ENCODE results near the gene GGT6.
A peak's percentile ranks its signal among the peaks of the same experiment; 100 is the strongest.

Gene GGT6

DNA sequence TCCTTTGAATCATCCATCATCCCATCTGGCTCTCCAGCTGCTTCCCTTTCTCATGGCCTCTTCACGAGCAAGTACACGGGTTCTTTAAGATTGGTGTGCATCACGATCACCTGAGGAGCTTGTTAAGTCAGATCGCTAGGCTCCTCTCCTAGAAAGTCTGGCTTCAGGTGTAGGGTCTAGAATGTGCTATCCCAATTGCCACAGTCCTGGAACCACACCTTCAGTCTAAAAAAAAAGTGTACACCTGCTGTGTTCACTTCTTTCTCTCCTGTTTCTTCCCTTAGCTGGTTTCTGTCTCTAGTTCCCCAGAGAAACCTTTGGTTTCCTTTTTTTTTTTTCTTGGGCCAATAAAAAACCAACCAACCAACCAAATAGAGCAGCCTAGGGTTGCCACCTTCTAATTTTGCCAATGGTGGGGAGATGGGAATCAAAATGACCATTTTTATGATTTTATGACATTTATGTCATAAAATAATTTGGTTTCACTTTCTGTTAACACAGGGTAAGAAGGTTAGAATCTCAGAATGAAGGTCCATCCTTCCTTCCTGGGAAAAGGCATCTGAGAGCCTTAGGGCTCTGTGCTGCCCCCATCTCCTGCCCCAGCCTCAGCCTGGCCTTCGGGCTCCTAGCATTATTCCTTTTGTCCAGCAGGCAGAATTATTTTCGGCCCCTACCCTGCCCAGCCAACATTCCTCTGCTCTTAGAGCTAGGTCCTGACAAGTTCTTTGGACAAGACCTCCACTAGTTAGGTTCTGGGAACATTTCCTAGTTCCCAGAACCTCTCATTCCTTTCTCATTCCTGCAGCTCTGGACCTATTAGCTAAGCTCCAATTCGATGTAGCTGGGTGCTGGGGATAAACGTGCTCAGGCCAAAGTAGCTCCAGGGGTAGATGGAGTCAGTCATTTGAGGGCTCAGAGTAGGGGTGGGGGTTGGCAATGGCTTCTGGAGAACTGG lies 1.9 kb upstream of the GGT6 start:
- H3K27me3 ChIP-seq (ENCODE audit: insufficient read depth, poor library complexity, severe bottlenecking), result no peaks in the 10 kb centered on the region
- DNase-seq (ENCODE audit: low spot score) (no peak), ATAC-seq (ENCODE audit: low read depth) (no peak)
- no peak overlapping the region for H3K4me3 ChIP-seq (ENCODE audit: severe bottlenecking)
- H3K4me1 ChIP-seq (ENCODE audit: insufficient read depth, poor library complexity, severe bottlenecking), result peaks cover 10% of the 10 kb centered on the region
- no peak for TF ChIP-seq CTCF (IDR thresholded peaks at IDR 0.05; ENCODE audit: poor library complexity, severe bottlenecking)
- H3K36me3 ChIP-seq (ENCODE audit: low read depth), result no peaks in the 10 kb centered on the region
- H3K27ac ChIP-seq (ENCODE audit: poor library complexity, severe bottlenecking), result no peak overlapping the region
- no peaks in the 10 kb centered on the region for H3K9me3 ChIP-seq (ENCODE audit: severe bottlenecking)

- H3K27ac ChIP-seq (ENCODE audit: poor library complexity, severe bottlenecking), result no peak overlapping the region
- no peaks in the 10 kb centered on the region for H3K36me3 ChIP-seq (ENCODE audit: low read depth)
- H3K4me3 ChIP-seq (ENCODE audit: severe bottlenecking), result no peak overlapping the region
- TF ChIP-seq CTCF (IDR thresholded peaks at IDR 0.05; ENCODE audit: poor library complexity, severe bottlenecking), result no peak
- no peaks in the 10 kb centered on the region for H3K9me3 ChIP-seq (ENCODE audit: severe bottlenecking)
- ATAC-seq (ENCODE audit: low read depth), result no peak
- DNase-seq (ENCODE audit: low spot score), result no peak
- peaks cover 10% of the 10 kb centered on the region for H3K4me1 ChIP-seq (ENCODE audit: insufficient read depth, poor library complexity, severe bottlenecking)
- H3K27me3 ChIP-seq (ENCODE audit: insufficient read depth, poor library complexity, severe bottlenecking), result no peaks in the 10 kb centered on the region
Observed at GRCh38 chr17:4560837-4561256, 470 bp upstream of the GGT6 start.

- Histone ChIP-seq H3K36me3 (ENCODE audit: low read depth) (no peaks in the 10 kb centered on the region), H3K27ac (ENCODE audit: poor library complexity, severe bottlenecking) (no peak overlapping the region), H3K9me3 (ENCODE audit: severe bottlenecking) (no peaks in the 10 kb centered on the region), H3K27me3 (ENCODE audit: insufficient read depth, poor library complexity, severe bottlenecking) (no peaks in the 10 kb centered on the region), H3K4me3 (ENCODE audit: severe bottlenecking) (no peak overlapping the region), H3K4me1 (ENCODE audit: insufficient read depth, poor library complexity, severe bottlenecking) (peaks cover 10% of the 10 kb centered on the region)
- ATAC-seq (ENCODE audit: low read depth), result no peak
- DNase-seq (ENCODE audit: low spot score), result peak; percentile 36
- TF ChIP-seq CTCF (IDR thresholded peaks at IDR 0.05; ENCODE audit: poor library complexity, severe bottlenecking), result no peak
Observed at GRCh38 chr17:4559966-4560365, 411 bp downstream of the GGT6 start.

DNA sequence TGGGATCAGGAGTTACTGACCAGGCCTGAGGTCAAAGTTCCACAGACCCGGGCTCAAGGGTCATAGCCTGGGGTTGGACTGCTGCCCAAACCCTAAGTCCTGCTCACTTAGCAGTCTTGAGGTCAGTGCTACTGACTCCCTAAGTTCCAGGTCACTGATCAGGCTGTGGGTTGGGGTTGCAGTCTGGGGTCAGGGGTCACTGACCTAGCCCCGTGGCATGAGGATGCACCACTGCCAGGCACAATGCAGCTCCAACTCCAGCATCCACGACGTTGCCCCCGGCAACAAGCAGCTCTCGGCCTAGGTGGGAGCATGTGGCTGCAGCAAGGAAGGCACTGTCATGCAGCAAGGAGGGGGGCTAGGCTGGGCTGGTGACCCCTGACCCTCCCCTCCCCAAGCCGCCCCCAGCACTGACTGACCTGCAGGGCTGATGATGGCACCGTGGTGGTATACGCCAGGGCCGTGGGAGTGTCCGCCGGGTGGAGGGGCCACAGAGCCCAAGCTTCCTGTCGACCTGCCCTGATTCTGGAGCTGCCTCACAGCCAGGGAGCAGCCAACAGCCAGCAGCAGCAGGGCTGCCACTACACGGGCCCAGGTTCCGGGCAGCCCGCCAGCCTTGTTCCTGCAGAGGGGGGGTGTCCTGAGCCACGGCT lies 1.1 kb downstream of the GGT6 start:
- H3K9me3 ChIP-seq (ENCODE audit: severe bottlenecking), result no peaks in the 10 kb centered on the region
- DNase-seq (ENCODE audit: low spot score) (peak; percentile 58), ATAC-seq (ENCODE audit: low read depth) (no peak)
- H3K4me3 ChIP-seq (ENCODE audit: severe bottlenecking), result no peak overlapping the region
- H3K36me3 ChIP-seq (ENCODE audit: low read depth), result peaks cover under 1% of the 10 kb centered on the region; the same call in 1 of the 2 replicates
- TF ChIP-seq CTCF (IDR thresholded peaks at IDR 0.05; ENCODE audit: poor library complexity, severe bottlenecking), result no peak
- peaks cover 10% of the 10 kb centered on the region for H3K4me1 ChIP-seq (ENCODE audit: insufficient read depth, poor library complexity, severe bottlenecking)
- no peak overlapping the region for H3K27ac ChIP-seq (ENCODE audit: poor library complexity, severe bottlenecking)
- no peaks in the 10 kb centered on the region for H3K27me3 ChIP-seq (ENCODE audit: insufficient read depth, poor library complexity, severe bottlenecking)

All from RWPE2 (cell line).